ENCODE results near the gene CSTF2T. TPM values are rescaled to one million over a fixed set of nuclear protein-coding genes. Genes with fewer than 3 reads are reported as not detected.

Gene CSTF2T
- total RNA-seq, 1 donor from 2014 or later: 28.7 TPM

DNA sequence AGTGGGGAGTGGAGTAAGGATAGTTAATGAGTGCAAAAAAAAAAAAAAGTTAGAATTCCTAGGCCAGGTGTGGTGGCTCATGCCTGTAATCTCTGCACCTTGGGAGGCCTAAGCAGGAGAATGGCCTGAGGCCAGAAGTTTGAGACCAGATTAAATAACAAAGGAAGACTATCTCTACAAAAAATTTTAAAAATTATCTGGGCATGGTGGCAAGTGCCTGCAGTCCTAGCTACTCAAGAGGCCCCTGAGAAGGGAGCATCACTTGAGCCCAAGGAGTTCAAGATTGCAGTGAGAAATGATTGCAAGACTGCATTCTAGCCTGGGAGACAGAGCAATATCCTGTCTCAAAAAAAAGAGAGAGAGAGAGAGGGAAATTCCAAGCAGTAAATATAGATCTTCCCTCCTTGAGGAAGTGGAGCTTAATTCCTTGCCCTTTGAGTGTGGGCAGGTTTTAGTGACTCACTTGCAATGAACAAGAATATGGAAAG, 19.5 kb upstream of the CSTF2T start:
- peaks cover 6% of the 10 kb centered on the region for H3K9me3 Mint-ChIP-seq (ENCODE audit: low read depth)
- DNase-seq (ENCODE audit: low spot score, unreplicated experiment): no peak
- no peaks in the 10 kb centered on the region for H3K36me3 Mint-ChIP-seq (ENCODE audit: insufficient read depth)
- no peaks in the 10 kb centered on the region for H3K27me3 Mint-ChIP-seq
- TF ChIP-seq, protein P1, sequence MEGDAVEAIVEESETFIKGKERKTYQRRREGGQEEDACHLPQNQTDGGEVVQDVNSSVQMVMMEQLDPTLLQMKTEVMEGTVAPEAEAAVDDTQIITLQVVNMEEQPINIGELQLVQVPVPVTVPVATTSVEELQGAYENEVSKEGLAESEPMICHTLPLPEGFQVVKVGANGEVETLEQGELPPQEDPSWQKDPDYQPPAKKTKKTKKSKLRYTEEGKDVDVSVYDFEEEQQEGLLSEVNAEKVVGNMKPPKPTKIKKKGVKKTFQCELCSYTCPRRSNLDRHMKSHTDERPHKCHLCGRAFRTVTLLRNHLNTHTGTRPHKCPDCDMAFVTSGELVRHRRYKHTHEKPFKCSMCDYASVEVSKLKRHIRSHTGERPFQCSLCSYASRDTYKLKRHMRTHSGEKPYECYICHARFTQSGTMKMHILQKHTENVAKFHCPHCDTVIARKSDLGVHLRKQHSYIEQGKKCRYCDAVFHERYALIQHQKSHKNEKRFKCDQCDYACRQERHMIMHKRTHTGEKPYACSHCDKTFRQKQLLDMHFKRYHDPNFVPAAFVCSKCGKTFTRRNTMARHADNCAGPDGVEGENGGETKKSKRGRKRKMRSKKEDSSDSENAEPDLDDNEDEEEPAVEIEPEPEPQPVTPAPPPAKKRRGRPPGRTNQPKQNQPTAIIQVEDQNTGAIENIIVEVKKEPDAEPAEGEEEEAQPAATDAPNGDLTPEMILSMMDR (IDR thresholded peaks at IDR 0.05; ENCODE audit: unreplicated experiment): no peak
- H3K27ac Mint-ChIP-seq: no peak overlapping the region
- no peak overlapping the region for H3K4me3 Mint-ChIP-seq (ENCODE audit: low read depth)
- H3K4me1 Mint-ChIP-seq (ENCODE audit: low read depth): peaks cover 2% of the 10 kb centered on the region

DNA sequence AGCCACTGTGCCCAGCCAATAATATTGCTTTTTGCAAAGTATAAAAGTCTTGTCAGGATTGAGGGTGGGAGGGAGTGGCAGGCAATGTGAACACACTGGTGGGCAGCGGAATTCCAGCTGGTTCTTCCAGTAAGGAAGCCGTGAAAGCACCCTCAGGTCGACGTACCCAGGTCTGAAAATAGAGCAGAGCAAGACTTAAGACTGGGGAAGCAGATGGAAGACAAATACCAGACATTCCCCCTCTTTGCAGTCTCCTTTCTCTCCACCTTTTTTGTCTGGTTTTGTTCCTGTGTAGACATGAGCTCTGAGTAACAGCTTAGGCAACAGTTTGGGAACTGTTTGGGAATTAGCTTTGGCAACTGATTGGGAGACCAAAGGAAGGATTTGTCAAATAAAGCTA, 17.6 kb upstream of the CSTF2T start:
- Mint-ChIP-seq H3K27me3 (no peaks in the 10 kb centered on the region), H3K4me3 (ENCODE audit: low read depth) (no peak overlapping the region), H3K4me1 (ENCODE audit: low read depth) (peaks cover 2% of the 10 kb centered on the region), H3K36me3 (ENCODE audit: insufficient read depth) (no peaks in the 10 kb centered on the region), H3K9me3 (ENCODE audit: low read depth) (no peaks in the 10 kb centered on the region), H3K27ac (no peak overlapping the region)
- TF ChIP-seq, protein P1 (IDR thresholded peaks at IDR 0.05; ENCODE audit: unreplicated experiment): no peak
- no peak for DNase-seq (ENCODE audit: low spot score, unreplicated experiment)

DNA sequence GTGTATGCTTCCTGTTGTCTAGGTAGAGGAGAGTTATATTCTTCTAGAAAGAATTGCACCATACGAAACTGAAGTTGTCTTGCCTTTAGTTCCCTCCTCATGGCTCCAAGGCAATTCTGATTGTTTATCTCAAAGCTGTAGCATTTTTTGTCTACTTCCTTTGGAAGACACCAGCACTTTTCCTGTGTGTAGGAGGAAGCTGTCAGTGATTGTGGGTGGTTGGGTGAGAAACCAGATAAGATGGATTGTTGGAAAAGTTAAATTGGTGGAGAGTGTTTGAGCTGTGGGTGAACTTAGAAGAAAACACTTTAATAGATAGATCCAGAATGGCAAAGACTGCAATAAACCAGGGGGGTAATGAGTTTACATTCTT, 12.1 kb upstream of the CSTF2T start:
- Mint-ChIP-seq H3K27me3 (no peaks in the 10 kb centered on the region), H3K27ac (no peak overlapping the region), H3K9me3 (ENCODE audit: low read depth) (no peaks in the 10 kb centered on the region), H3K4me3 (ENCODE audit: low read depth) (no peak overlapping the region), H3K36me3 (ENCODE audit: insufficient read depth) (no peaks in the 10 kb centered on the region), H3K4me1 (ENCODE audit: low read depth) (no peaks in the 10 kb centered on the region)
- TF ChIP-seq, protein P1 (IDR thresholded peaks at IDR 0.05; ENCODE audit: unreplicated experiment): no peak
- no peak for DNase-seq (ENCODE audit: low spot score, unreplicated experiment)

DNA sequence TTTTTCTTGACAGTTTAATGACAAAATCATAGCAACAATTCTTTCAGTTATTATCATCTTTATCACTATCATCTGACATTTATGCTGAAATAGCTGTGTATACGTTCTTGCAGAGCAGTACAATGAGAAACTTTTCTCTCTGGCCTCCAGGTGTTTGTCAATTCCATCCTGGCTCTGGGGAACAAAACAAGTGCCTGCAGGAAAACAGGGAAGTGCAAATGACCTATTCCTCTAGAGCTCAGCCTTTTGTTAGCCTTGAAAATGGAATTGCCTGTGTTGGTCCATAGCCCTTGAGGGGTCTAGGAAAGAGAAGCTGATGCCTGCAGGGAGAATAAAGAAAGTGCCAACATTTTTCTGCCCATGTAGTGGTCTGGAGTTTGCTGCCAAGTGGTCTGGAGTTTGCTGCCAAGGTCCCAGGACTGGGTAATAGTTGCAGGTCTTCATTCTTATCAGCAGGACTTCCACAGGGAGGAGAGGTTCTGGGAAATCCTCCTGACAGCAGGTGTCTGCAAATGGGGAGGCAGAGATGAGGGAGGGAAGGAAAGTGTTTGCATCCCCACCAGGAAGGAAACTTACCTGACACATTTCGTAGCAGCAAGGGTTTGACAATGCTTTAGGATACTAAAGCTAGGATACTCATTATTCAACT, 10.1 kb upstream of the CSTF2T start:
- DNase-seq (ENCODE audit: low spot score, unreplicated experiment): no peak
- H3K27me3 Mint-ChIP-seq: no peaks in the 10 kb centered on the region
- no peaks in the 10 kb centered on the region for H3K9me3 Mint-ChIP-seq (ENCODE audit: low read depth)
- H3K4me3 Mint-ChIP-seq (ENCODE audit: low read depth): no peak overlapping the region
- H3K27ac Mint-ChIP-seq: no peak overlapping the region
- no peaks in the 10 kb centered on the region for H3K4me1 Mint-ChIP-seq (ENCODE audit: low read depth)
- TF ChIP-seq, protein P1 (IDR thresholded peaks at IDR 0.05; ENCODE audit: unreplicated experiment): no peak
- H3K36me3 Mint-ChIP-seq (ENCODE audit: insufficient read depth): no peaks in the 10 kb centered on the region

DNA sequence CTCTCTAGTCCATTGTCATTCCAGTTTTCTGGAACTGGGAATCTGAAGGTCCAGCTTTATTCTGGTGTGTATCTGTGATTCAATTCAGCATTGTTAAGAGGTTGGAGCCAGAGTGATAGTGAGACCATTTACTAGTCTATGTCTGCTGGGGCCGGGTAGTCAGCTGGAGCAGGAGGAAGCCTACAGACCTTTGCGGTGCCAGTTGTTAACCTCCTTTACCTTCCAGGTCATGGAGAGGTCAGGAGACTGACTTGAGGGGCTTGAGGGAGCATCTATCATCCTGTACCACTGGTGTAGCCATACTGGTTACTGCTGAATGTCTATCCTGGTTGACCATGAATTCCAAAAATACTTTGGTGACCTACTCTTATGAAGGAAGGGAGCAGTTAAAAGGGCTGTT, 9.2 kb upstream of the CSTF2T start:
- Mint-ChIP-seq H3K4me1 (ENCODE audit: low read depth) (no peaks in the 10 kb centered on the region), H3K4me3 (ENCODE audit: low read depth) (no peak overlapping the region), H3K36me3 (ENCODE audit: insufficient read depth) (no peaks in the 10 kb centered on the region), H3K27ac (no peak overlapping the region), H3K9me3 (ENCODE audit: low read depth) (no peaks in the 10 kb centered on the region), H3K27me3 (no peaks in the 10 kb centered on the region)
- TF ChIP-seq, protein P1 (IDR thresholded peaks at IDR 0.05; ENCODE audit: unreplicated experiment): no peak
- no peak for DNase-seq (ENCODE audit: low spot score, unreplicated experiment)
